PFSK-1 (cell line): ENCODE results near the gene C9orf43.

Experiments
- POLR2AphosphoS5 ChIP-seq: IDR thresholded peaks from 2 replicates; pipeline ENCODE4 v1.6.1; 2012; ENCODE audit warnings: low read depth, mild to moderate bottlenecking, control low read depth, low read length, moderate library complexity
- SIN3A ChIP-seq: IDR thresholded peaks from 2 replicates; pipeline ENCODE4 v1.6.1; 2012; ENCODE audit warnings: mild to moderate bottlenecking, low read length, moderate library complexity, borderline replicate concordance; ENCODE audit not compliant: insufficient read depth

GRCh38 chr9:113461943-113462342 is 51.4 kb downstream of the C9orf43 start:
- TF ChIP-seq SIN3A = no peak
- no peak for TF ChIP-seq POLR2AphosphoS5
